Measurements from ENCODE around the gene ZNF608.

GRCh38 chr5:124736082-124736804, 10.2 kb downstream of the ZNF608 start:
- TF ChIP-seq CTCF (IDR thresholded peaks at IDR 0.05 in 8 of 11, conservative IDR thresholded peaks at IDR 0.05 in 3 of 11) (no peak), POLR2A (IDR thresholded peaks at IDR 0.05) (no peak), POLR2AphosphoS5 (IDR thresholded peaks at IDR 0.05) (no peak)
